GM18858 (cell line): ENCODE results near the gene ZNF487.
"Not testable (repeated sequence)": the region's sequence is repeated elsewhere in the genome, so short reads cannot be mapped to it uniquely, and the experiment has no call there.

Experiments used
- ATAC-seq: cut with Tn5 transposase; IDR thresholded peaks from one replicate; pipeline ENCODE4 v1.9.1; 2021; ENCODE audit not compliant: unreplicated experiment

Gene ZNF487

GRCh38 chr10:43430926-43431663, 5.8 kb upstream of the ZNF487 start:
- no peak for ATAC-seq

DNA sequence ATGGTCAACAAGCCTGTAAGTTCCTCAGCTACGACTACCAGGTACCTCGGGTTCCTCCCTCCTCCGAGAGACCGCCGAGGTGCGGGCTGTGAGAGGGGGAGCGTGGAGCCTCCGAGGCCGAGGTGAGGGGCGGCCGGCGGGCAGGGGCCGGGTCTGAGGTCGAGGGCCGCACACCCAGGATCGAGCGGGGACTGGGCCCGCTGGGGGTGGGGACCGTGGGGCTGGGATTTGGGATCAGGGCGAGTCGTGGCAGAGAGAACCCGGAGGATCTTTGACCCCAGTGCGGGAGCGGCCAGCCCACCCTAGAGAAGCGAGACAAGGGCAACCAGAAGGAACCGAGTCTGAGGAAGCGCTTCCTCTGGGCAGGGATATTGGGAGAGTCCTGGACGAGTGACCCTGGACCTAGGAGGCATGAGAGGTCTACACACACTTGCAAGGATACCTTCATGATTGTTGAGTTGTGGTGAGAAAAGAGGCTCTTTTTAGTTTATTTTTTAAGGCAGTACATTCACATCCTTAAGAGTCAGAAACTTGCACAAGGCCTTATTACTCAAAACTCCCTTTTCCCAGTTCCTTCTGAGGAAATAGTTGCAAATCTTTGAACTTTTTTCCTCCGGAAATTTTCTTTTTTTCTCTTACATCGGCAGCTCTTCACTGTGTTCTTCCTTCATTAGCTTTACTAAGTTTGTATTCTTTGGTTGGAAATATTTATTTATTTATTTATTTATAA, 395 bp downstream of the ZNF487 start:
- no peak for ATAC-seq

DNA sequence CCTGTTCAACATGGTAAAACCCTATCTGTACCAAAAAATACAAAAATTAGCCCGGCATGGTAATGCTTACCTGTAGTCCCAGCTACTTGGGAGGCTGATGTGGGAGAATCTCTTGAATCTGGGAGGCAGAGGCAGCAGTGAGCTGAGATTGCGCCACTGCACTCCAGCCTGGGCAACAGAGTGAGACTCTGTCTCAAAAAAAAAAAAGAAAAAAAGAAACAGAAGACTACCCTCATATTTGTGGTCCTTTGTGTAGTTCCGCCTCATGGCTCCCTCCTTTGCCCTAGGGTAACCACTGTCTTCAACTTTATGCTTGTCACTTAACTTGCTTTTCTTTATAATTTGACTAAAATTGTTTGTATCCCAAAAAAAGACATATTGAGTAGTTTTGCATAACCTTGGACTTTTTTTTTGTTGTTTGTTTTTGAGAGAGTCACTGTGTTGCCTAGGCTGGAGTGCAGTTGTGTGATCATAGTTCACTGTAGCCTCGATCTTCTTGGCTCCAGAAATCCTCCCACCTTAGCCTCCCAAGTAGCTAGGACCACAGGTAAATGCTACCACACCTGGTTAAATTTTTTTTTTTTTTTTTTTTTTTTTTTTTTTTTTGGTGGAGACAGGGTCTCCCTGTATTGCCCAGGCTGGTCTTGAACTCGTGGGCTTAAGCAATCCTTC, 3.7 kb downstream of the ZNF487 start:
- ATAC-seq: no peak

DNA sequence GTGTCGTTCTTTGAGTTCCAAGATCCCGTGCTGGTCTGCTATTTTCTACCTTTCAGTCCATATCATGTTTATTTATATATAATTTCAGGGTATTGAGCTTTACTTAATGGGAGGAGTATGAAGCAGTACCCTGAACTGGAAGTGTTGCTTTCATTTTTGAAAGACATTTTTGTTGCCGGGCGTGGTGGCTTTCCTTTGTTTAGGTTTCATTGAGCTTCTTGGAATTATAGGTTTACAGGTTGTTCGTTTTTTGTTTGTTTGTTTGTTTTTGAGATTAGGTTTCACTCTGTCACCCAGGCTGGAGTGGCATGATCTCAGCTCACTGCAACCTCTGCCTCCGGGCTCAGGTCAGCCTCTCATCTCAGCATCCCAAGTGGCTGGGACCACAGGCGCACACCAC, 7.4 kb downstream of the ZNF487 start:
- ATAC-seq: no peak

DNA sequence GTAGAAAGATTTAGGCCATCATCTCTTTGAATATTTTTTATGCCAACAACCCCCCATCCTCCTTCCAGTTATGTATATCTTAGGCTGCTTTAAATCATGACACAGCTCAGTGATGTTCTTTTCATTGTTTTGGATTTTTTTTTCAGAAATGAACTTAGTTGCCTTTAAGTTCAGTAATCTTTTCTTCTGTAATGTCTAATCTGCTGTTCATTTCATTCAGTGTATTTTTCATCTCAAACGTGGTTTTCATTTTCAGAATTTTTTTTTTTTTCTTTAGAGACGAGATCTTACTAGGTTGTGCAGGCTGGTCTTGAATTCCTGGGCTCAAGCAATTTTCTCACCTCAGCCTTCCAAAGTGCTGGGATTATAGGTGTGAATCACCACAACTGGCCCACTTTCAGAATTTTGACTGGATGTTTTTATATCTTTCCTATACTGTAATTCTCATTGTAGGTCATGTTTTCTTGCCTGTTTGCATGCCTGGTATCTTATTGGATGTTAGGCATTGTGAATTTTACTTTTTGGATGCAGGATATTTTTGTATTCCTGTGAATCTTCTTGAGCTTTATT, 8.1 kb downstream of the ZNF487 start:
- no peak for ATAC-seq

DNA sequence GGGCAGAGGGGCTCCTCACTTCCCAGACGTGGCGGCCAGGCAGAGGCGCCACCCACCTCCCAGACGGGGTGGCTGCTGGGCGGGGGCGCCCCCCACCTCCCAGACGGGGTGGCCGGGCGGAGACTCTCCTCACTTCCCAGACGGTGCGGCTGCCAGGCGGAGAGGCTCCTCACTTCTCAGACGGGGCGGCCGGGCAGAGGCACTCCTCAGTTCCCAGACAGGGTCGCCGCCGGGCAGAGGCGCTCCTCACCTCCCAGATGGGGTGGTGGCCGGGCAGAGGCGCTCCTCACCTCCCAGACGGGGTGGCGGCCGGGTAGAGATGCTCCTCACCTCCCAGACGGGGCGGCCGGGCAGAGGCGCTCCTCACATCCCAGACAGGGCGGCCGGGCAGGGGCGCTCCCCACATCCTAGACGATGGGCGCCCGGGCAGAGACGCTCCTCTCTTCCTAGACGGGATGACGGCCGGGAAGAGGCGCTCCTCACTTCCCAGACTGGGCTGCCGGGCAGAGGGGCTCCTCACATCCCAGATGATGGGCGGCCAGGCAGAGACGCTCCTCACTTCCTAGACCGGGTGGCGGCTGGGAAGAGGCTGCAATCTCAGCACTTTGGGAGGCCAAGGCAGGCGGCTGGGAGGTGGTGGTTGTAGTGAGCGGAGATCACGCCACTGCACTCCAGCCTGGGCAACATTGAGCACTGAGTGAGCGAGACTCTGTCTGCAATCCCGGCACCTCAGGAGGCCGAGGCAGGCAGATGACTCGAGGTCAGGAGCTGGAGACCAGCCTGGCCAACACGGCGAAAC, 9.5 kb downstream of the ZNF487 start:
- ATAC-seq: not testable (repeated sequence)

GRCh38 chr10:43448742-43449141, 11.8 kb downstream of the ZNF487 start:
- no peak for ATAC-seq

GRCh38 chr10:43452356-43452914, 15.5 kb downstream of the ZNF487 start:
- ATAC-seq: no peak

GRCh38 chr10:43453266-43453831, 16.4 kb downstream of the ZNF487 start:
- peak; percentile 36 for ATAC-seq

DNA sequence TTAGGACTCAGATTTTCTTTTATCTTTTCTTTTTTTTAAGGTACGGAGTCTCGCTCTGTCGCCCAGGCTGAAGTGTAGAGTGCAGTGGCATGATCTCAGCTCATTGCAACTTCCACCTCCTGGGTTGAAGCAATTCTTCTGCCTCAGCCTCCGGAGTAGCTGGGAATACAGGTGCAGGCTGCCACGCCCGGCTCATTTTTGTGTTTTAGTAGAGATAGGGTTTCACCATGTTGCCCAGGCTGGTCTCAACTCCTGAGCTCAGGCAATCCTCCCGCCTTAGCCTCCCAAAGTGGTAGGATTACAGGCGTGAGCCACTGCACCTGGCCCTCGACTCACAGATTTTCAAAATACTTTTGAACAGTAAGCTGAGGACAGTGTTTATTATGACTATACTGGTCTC, 17.1 kb downstream of the ZNF487 start:
- not testable (repeated sequence) for ATAC-seq

- not testable (repeated sequence) for ATAC-seq
Measured at GRCh38 chr10:43456561-43456960, 19.6 kb downstream of the ZNF487 start.

DNA sequence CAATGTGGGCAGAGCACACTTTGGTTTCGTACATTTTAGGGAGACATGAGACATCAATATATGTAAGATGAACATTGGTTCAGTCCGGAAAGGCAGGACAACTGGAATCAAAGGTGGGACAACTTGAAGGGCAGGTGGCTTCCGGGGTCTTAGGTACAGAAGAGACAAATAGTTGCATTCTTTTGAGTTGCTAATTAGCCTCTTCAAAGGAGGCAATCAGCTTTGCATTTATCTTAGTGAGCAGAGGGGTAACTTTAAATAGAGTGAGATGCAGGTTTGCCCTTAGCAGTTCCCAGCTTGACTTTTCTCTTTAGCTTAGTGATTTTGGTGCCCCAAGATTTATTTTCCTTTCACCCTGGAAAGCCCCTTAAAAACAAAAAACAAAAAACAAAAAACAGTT, 21.3 kb downstream of the ZNF487 start:
- ATAC-seq: no peak

DNA sequence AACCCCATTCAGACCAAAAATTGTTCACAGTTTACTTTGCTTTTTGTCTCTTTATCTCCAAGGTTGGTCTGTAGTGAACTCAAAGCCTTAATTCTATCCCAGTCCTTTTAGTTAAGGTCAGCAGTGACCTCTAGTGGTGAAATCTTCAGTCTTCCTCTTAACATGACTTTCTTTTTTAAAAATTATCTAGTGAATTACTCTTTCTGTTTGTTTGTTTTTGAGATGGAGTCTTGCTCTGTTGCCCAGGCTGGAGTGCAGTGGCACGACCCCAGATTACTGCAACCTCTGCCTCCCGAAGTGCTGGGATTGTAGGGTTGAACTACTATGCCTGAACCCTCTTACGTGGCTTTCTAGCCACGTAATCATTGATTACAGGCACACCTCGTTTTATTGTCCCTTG, 25.0 kb downstream of the ZNF487 start:
- ATAC-seq: no peak

DNA sequence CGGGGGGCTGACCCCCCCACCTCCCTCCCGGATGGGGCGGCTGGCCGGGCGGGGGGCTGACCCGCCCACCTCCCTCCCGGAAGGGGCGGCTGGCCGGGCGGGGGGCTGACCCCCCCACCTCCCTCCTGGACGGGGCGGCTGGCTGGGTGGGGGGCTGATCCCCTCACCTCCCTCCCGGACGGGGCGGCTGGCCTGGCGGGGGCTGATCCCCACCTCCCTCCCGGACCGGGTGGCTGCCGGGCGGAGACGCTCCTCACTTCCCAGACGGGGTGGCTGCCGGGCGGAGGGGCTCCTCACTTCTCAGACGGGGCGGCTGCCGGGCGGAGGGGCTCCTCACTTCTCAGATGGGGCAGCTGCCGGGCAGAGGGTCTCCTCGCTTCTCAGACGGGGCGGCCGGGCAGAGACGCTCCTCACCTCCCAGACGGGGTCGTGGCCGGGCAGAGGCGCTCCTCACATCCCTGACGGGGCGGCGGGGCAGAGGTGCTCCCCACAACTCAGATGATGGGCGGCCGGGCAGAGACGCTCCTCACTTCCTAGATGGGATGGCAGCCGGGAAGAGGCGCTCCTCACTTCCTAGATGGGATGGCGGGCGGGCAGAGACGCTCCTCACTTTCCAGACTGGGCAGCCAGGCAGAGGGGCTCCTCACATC, 28.3 kb downstream of the ZNF487 start:
- ATAC-seq: not testable (repeated sequence)

DNA sequence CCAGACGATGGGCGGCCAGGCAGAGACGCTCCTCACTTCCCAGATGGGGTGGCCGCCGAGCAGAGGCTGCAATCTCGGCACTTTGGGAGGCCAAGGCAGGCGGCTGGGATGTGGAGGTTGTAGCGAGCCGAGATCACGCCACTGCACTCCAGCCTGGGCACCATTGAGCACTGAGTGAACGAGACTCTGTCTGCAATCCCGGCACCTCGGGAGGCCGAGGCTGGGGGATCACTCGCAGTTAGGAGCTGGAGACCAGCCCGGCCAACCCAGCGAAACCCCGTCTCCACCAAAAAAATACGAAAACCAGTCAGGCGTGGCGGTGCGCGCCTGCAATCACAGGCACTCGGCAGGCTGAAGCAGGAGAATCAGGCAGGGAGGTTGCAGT, 28.8 kb downstream of the ZNF487 start:
- ATAC-seq: not testable (repeated sequence)

DNA sequence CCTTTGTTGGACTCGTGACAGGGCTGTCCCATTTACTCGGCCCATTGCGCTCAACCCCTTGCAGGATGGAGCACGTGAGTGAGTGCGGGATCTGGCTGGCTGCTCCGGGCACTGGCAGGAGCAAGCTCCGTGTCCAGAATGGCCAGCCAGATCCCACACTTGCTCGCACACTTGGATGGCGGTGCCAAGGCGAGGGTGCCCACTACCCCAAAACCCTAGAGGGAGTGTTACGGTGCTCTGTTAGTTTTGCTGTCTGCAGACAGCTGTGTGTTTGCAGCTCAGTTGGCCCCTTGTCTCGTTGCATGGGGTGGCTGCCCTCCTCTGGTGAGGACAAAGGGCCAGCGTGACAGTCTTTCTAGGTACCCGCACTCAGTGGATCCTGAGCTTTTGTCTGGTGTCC, 34.2 kb downstream of the ZNF487 start:
- ATAC-seq: no peak

DNA sequence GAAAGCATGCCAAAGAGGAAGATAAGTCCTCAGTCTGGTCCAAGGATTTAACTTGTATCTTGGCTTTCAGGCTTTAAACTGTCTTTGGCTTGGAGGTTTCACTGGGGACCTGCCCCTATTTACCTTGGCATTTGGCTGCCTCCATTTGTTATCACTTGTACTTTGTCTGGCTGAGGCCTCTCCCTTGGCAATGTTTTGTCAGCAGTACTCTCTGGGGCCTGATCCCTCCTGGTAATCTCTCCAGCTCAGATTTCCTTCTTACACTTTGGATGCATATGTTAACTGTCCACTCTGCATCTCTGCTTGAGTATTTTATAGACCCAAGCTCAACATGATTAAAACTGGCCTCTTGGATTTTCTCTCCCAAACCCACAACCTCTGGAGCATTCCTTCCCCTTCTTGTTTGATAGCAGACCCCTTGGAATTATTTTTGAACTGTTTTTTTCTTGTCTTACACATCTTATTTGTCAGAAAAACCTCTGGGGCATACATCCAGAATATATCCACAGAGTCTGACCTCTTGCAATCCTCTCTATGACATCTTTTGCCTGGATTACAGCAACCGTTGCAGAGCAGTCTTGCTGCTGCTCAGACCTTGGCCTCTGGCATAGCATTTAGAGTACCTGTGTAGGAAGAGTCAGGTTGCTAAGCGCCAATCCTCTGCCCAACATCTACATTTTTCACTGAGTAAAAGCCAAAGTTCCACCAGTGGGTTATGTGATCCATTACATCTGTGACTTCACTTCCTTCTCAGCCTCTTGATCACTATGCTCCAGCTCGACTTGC, 35.2 kb downstream of the ZNF487 start:
- no peak for ATAC-seq

- ATAC-seq: no peak
Measured at GRCh38 chr10:43479275-43479674, 42.4 kb downstream of the ZNF487 start.
